Keratinocyte (primary cell): ENCODE data around the gene TM9SF3. TPM values are rescaled to one million over a fixed set of nuclear protein-coding genes. Genes with fewer than 3 reads are reported as not detected.

Experiments used
- DNase-seq: peaks from one replicate; pipeline ENCODE4 v3.0.0-alpha.2; 2011; ENCODE audit warnings: low read depth, missing footprints, low spot score
- FAIRE-seq: peaks from 2 replicates; lab custom pipeline; 2011; peaks lifted over from hg19 to GRCh38; lab: Jason Lieb, UNC
- H2AFZ ChIP-seq: 2 replicates; pipeline ENCODE4 v1.6.0; 2012; ENCODE audit warnings: low read length, control low read depth, inconsistent platforms; ENCODE audit not compliant: control insufficient read depth
- H3K27ac ChIP-seq: 2 replicates; pipeline ENCODE4 v1.5.1; 2011; ENCODE audit warnings: low read length; ENCODE audit not compliant: control insufficient read depth, insufficient read depth
- H3K27me3 ChIP-seq: 3 replicates; pipeline ENCODE4 v1.6.0; 2011; ENCODE audit warnings: low read length; ENCODE audit not compliant: control insufficient read depth, insufficient read depth; ENCODE audit errors: extremely low read depth
- H3K36me3 ChIP-seq, 2 experiments: 2 replicates in 1 of 2; 3 replicates in 1 of 2; pipeline ENCODE4 v1.5.1; 2011; ENCODE audit warnings: low read length in 2 of 2, mild to moderate bottlenecking in 1 of 2; ENCODE audit not compliant: control insufficient read depth in 2 of 2, insufficient read depth in 2 of 2; ENCODE audit errors: extremely low read depth in 1 of 2
- H3K4me1 ChIP-seq: 3 replicates; pipeline ENCODE4 v1.5.1; 2011; ENCODE audit warnings: low read length; ENCODE audit not compliant: control insufficient read depth, insufficient read depth; ENCODE audit errors: extremely low read depth
- H3K4me2 ChIP-seq: 3 replicates; pipeline ENCODE4 v1.6.0; 2011; ENCODE audit warnings: low read depth, low read length; ENCODE audit not compliant: control insufficient read depth, insufficient read depth; ENCODE audit errors: extremely low read depth
- H3K4me3 ChIP-seq, 3 experiments: fragments of 200-600 bp in 1 of 3; sonication (generic) in 1 of 3; 2 replicates in 2 of 3; 3 replicates in 1 of 3; pipeline ENCODE4 v1.5.1; 2011 to 2016; ENCODE audit warnings: low read length in 3 of 3, mild to moderate bottlenecking in 3 of 3, control low read depth in 2 of 3, inconsistent platforms in 1 of 3, low read depth in 1 of 3, mixed read lengths in 1 of 3, mixed run types in 1 of 3, moderate library complexity in 1 of 3; ENCODE audit not compliant: control insufficient read depth in 2 of 3, insufficient read depth in 2 of 3; ENCODE audit errors: extremely low read depth in 1 of 3
- H3K79me2 ChIP-seq: 2 replicates; pipeline ENCODE4 v1.6.0; 2012; ENCODE audit warnings: low read length; ENCODE audit not compliant: control insufficient read depth, insufficient read depth
- H3K9ac ChIP-seq: 3 replicates; pipeline ENCODE4 v1.6.0; 2011; ENCODE audit warnings: low read length; ENCODE audit not compliant: control insufficient read depth, insufficient read depth; ENCODE audit errors: extremely low read depth
- H3K9me1 ChIP-seq: 3 replicates; pipeline ENCODE4 v1.6.0; 2011; ENCODE audit warnings: low read length; ENCODE audit not compliant: control insufficient read depth, insufficient read depth; ENCODE audit errors: extremely low read depth
- H3K9me3 ChIP-seq: 2 replicates; pipeline ENCODE4 v1.5.1; 2012; ENCODE audit warnings: low read depth, low read length; ENCODE audit not compliant: control insufficient read depth
- H4K20me1 ChIP-seq: 3 replicates; pipeline ENCODE4 v1.6.0; 2011; ENCODE audit warnings: low read length; ENCODE audit not compliant: control insufficient read depth, insufficient read depth; ENCODE audit errors: extremely low read depth
- CTCF ChIP-seq, 3 experiments: IDR thresholded peaks in 1 of 3; conservative IDR thresholded peaks in 1 of 3; optimal IDR thresholded peaks in 1 of 3; 2 replicates in 2 of 3; 3 replicates in 1 of 3; pipeline versions ENCODE3 to v1.5.1; 2011; ENCODE audit warnings: low read length in 3 of 3, mild to moderate bottlenecking in 3 of 3, moderate library complexity in 2 of 3, control low read depth in 1 of 3, inconsistent platforms in 1 of 3; ENCODE audit not compliant: insufficient read depth in 2 of 3; ENCODE audit errors: extremely low read depth in 1 of 3
- EZH2 ChIP-seq: IDR thresholded peaks from one replicate; pipeline ENCODE4 v1.6.1; 2012; ENCODE audit warnings: inconsistent platforms, mild to moderate bottlenecking, low read length, moderate library complexity
- dilution Hi-C: fragments of 300-500 bp; cut with MboI; formaldehyde crosslinking; loops from one replicate; pipeline ENCODE4 v1.7.0; 2020; ENCODE audit warnings: low sequenced_read_pairs; ENCODE audit not compliant: extremely low pct_ligation_motif_present
- polyA plus RNA-seq, 5 experiments: library from polyadenylated mRNA; depleted of rRNA in 3 of 5; stranded (reverse) in 3 of 5; stranded (forward) in 1 of 5; unstranded in 1 of 5; fragments of >200 nt; gene quantifications; 1 replicate in 1 of 5; 2 replicates in 3 of 5; 3 replicates in 1 of 5; pipeline versions ENCODE4 v1.2.1 to v1.2.3, GENCODE V29; 2011 to 2012; ENCODE audit warnings: missing spikeins in 2 of 5, low read depth in 1 of 5, low replicate concordance in 1 of 5
- small RNA-seq, 3 experiments: library from RNA; depleted of rRNA; stranded (forward); fragments of <200 nt; gene quantifications; one replicate each; pipeline ENCODE3, GENCODE V24; 2012; ENCODE audit warnings: low read depth in 3 of 3, low replicate concordance in 1 of 3; ENCODE audit not compliant: insufficient read length in 3 of 3

TM9SF3 gene
- polyA plus RNA-seq, 1 donor (not counting 4 experiments of a cell fraction or from before 2014, with no cell fraction given): 90.0 TPM

- no peak for FAIRE-seq
- H3K27me3 ChIP-seq: peaks cover 15% of the 10 kb centered on the region
Observed at GRCh38 chr10:96468845-96469244, 118.0 kb downstream of the TM9SF3 start.

More at GRCh38 chr10:96468845-96469244, 118.0 kb downstream of the TM9SF3 start:
- no peaks in the 10 kb centered on the region for H3K4me1 ChIP-seq
- dilution Hi-C loops: no loop called here
- no peaks in the 10 kb centered on the region for H3K79me2 ChIP-seq
- TF ChIP-seq CTCF (optimal IDR thresholded peaks at IDR 0.05 in 1 of 3, IDR thresholded peaks at IDR 0.05 in 1 of 3, conservative IDR thresholded peaks at IDR 0.05 in 1 of 3; ENCODE audit: extremely low read depth in 1 of 3, insufficient read depth in 2 of 3, low read length in 3 of 3): no peak
- no peak for TF ChIP-seq EZH2
- no peak overlapping the region for H3K9ac ChIP-seq
- no peaks in the 10 kb centered on the region for H3K9me1 ChIP-seq
- H4K20me1 ChIP-seq: no peaks in the 10 kb centered on the region
- no peak overlapping the region for H3K4me2 ChIP-seq
- no peak overlapping the region for H3K4me3 ChIP-seq
- H3K9me3 ChIP-seq: no peaks in the 10 kb centered on the region
- no peaks in the 10 kb centered on the region for H3K36me3 ChIP-seq
- no peak for DNase-seq
- no peak overlapping the region for H3K27ac ChIP-seq
- no peak overlapping the region for H2AFZ ChIP-seq

Small RNA genes lying within 50 kb of the gene (small RNA-seq; reads per million reads assigned to genes)
- 0 reads per million in 3 experiments for gene RNA5SP324

Other genes starting within 250 kb of the TM9SF3 start
- not detected in 3 replicates for gene OPALIN, start 228.0 kb downstream of the TM9SF3 start, polyA plus RNA-seq
- gene TLL2, start 73.1 kb downstream of the TM9SF3 start, polyA plus RNA-seq: 0.48 to 1.6 TPM (median 0.83 TPM) in 3 replicates
- 0.02 to 0.09 TPM in 2 of 3 replicates, not detected in the other for gene PIK3AP1, start 133.5 kb upstream of the TM9SF3 start, polyA plus RNA-seq
- gene LCOR, start 245.3 kb upstream of the TM9SF3 start, polyA plus RNA-seq: 6.7 to 11.4 TPM (median 10.7 TPM) in 3 replicates